ENCODE measurements around the gene PAX3.

Gene PAX3

DNA sequence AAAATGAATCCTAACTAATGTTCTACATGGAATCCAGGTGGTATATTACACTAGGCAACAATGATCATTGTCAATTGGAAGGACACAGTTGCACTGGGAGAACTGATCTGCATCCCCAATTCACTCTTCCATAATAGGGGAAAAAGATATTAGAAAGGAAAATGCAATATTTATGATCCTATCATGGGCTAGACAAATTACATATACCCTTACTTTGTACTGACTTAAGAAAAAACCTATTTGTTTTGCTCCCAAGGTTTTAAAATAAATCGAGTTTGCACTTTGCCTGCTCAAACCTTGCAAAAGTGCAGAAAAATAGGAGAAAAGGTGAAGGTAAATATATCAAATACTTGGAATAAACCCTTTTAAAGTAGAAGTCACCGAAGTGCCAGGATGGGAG, 11.0 kb upstream of the PAX3 start:
- DNase-seq: no peak

DNA sequence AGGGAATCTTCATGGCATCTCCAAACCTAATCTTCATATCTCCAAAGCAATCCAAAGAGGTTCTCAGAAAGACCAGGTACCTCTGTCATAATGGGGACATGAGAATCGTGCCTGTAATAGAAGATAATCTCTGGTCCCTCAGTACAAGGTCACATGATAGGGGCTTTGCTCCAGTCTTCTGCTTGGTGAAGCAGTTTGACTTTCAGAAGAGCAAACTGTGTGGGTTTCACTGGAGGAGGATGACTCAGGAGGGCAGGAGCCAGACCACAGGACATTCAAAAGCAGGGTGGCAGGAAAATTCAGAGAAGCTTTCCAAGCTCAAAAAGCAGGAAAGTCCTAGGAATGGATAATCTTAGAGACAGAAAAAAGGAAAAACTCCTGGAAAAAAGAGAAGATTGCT, 10.6 kb upstream of the PAX3 start:
- no peak for DNase-seq

GRCh38 chr2:222307978-222308730, 9.4 kb upstream of the PAX3 start:
- no peak for DNase-seq

GRCh38 chr2:222307143-222307756, 8.5 kb upstream of the PAX3 start:
- DNase-seq: no peak

DNA sequence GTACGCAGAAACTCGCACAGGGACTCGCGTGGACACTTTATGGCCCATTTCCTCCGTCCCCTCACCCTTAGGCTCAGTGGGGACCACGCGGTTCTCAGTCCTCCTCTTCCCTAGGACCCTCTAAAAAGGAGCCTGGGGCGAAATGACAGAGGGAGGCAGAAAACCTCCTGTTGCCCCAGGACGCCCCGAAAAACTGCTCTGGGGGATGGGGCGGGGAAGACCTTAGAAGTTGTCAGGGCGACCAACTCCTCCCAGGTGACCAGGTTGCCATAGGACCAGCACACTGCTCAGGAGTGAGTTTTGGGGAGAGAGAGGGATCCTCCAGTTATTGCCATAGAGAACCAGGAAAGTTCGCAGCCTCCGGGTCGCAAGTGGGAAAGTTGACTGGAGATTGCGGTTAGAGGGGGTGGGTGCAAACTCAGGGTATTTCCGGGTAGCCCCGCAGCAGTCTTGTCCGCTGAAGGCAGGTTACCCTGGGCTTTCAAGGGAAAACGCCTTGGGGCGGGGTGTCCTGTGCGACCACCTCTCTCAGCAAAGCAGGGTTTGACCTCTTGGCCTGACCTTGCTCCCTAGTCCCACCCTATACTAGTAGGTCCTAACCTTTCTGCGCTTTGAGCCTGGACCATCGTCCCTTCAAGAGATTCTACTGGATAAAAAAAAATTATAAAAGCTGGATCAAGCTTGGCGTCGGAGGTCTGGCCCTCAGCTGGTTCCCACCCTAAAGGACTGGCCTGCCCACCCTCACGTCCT, 7.8 kb upstream of the PAX3 start:
- no peak for DNase-seq

GRCh38 chr2:222305516-222306392, 7.0 kb upstream of the PAX3 start:
- DNase-seq: no peak

DNA sequence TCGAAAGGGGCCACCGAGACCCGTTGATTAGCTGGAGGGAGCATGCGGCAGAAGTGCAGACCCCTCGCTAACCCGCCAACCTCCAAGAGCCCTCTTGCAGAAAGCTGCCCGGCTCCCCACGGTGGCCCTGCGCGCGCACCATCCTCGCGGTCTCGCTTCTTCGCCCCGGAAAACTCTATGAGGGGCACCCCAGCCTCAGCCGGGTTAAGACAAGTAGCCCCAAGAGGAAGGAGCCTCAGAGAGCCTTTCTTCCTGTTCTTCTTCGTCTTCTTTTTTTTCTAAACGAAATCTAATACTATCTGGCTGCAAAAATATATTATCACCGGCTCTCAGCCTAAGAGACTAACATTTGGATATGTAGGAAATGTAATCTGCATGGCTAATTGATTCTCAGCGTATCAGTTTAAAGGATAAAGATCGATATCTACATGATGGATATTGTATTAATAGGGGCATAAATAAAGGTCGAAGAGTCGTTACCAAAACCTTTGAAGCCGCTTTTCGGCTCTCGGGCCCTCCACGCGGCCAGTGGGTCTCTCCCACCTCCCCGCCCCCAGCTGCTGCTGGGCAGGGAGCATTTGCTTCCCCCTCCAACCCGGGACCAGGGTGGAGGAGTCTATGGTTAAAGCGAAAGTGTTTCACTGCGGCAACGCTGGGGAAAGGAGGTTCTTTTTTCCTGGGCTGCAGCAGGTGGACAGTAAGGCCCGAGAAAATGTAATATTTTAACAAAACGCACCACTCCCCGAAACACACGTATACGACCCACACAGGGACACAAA, 6.1 kb upstream of the PAX3 start:
- no peak for DNase-seq

GRCh38 chr2:222303828-222304736, 5.3 kb upstream of the PAX3 start:
- no peak for DNase-seq

- no peak for DNase-seq
Measured at GRCh38 chr2:222303045-222303827, 4.4 kb upstream of the PAX3 start.

DNA sequence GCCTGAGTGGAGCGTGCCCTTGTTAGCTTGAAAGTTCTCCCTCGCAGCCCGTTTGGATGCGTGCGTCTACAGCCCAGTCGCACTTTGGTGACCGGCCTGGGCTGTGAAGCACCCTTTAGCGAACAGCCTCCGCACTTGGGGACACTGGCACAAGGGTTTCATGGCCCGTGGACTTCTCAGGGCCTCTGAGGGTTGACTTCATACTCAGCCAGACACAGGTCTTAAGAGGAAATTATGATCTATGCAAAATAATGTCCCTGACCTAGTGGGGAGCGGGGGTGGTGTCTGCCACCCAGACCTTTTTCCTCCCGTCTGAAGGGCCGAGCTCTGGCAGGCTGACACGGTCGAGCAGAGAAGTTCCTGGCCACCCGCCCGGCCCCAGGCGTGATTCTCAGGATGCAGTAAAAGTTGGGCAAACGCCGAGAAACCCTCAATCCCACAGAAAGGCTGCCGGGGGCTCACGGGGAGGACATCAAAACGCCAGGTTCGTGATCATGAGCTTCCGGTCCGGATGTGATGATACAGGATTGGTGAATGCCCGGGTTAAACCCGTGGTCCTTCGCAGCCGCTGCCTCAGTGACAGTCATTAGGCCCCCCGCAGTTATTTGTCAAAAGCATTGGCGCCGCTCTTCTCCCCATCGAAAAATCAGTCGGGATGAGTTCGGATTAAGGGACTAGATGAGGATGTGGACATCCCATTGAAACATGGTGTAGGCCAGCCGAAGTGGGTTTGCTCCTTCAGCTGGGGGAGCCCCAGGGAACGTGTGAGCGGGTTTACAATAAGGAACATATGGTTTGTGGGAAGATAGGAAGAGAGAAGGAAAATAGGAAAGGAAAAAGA, 3.6 kb upstream of the PAX3 start:
- no peak for DNase-seq

- DNase-seq: no peak
Measured at GRCh38 chr2:222301796-222302118, 3.0 kb upstream of the PAX3 start.

- no peak for DNase-seq
Measured at GRCh38 chr2:222301053-222301795, 2.4 kb upstream of the PAX3 start.

GRCh38 chr2:222300726-222301052, 1.9 kb upstream of the PAX3 start:
- DNase-seq: no peak

- no peak for DNase-seq
Measured at GRCh38 chr2:222299906-222300725, 1.3 kb upstream of the PAX3 start.

DNA sequence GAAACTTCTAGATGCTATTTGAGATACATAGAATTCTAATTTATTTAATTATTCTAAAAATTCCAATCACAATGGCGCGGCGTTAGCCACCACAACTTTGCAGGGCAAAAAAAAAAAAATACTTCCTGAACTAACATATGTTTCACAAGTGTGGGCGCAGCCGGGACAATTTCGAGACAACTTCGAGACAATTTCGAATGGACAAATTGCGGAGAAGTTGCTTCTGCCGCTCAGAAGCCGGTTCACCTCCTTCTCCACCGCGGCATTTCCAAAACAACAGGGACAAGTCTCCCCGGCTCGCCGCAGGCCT, 842 bp downstream of the PAX3 start:
- no peak for DNase-seq

DNA sequence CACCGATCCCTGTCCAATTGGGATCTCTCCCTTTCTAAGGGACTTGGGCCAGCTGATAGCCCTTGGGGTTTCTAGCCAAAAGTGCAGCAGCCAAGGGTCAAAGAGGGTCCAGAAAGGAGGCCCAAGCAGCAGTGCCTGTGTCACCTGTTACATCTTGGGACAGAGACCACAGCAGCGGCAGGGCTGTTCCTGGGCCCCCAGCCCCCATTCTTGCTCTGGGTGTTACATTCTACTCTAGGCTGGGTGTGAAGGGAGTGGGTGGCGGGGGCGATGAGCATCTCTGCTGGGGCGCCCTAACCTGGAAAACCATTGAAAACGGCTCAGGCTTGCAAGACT, 1.2 kb downstream of the PAX3 start:
- DNase-seq: no peak

DNA sequence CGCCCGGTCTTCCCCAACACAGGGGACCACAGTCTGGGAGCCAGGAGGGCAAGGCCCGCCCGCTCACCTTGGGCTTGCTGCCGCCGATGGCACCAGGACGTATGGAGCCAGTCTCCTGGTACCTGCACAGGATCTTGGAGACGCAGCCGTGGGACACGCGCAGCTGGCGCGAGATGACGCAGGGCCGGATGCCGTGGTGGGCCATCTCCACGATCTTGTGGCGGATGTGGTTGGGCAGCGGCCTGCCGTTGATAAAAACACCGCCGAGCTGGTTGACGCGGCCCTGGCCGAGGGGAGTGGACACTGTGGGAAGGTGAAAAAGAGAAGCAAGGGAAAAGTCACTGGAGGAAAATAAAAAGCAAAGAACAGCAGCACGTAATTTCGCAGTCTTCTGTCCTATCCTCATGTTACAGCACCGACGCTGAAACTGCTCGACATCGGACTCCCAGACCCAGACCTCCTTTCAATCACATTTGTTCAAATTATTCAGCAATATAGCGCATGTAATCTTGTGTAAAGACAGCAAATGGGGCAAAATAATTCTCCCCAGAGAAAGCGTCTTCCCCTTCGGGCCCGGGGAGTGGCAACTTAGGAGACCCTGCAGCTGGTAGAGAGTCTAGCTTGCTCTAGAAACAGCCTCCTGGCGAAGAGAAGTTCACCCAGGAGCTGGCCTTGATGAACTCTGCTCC, 1.7 kb downstream of the PAX3 start:
- DNase-seq: no peak

- no peak for DNase-seq
Measured at GRCh38 chr2:222296311-222296741, 2.5 kb downstream of the PAX3 start.
